ENCODE measurements around the gene SLC38A5.
"Not testable (repeated sequence)": the region's sequence is repeated elsewhere in the genome, so short reads cannot be mapped to it uniquely, and the experiment has no call there.

SLC38A5 gene

GRCh38 chrX:48467281-48467761 is 2.7 kb downstream of the SLC38A5 start:
- DNase-seq, result no peak

DNA sequence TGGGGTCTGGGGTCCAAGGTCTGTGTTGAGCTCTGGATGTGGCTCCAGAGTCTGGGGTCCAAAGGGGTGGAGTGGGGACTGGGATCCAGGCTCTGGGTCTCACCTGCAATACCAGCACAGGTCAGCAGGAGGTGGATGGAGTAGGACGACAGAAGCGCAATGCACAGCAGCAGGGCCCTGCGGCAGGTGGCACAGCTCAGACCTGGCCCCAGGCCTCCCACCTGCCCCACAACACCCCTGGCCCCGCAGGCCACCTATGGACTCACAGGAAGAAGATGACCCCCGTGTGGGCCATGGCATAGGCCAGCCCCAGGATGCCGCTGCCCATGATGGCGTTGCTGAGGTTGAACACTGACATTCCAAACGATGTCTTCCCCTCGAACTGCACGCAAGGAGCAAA is 3.4 kb downstream of the SLC38A5 start:
- no peak for DNase-seq

- DNase-seq, result no peak
These were observed 4.6 kb downstream of the SLC38A5 start for GRCh38 chrX:48465336-48465933.

DNA sequence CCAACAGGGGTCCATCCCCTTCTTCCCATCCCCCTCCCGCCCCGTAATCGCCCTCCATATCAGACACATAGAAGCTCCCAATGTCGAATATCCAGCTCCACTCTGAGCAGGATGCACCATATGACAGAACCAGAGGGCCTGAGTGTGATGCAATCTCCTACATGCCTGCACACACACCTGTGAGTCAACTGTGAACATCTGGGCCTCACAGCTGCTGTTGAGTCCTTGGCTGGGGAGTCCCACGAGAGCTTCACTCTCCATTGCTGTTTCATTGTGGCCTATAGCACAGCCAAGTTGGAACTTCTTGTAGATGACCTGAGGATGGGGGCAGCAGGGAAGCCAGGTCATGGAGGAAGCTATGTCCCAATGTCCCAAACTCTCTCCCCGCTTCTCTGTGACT is 8.2 kb downstream of the SLC38A5 start:
- no peak for DNase-seq

GRCh38 chrX:48460606-48461005 is 9.5 kb downstream of the SLC38A5 start:
- DNase-seq, result no peak

GRCh38 chrX:48460031-48460430 is 10.0 kb downstream of the SLC38A5 start:
- no peak for DNase-seq

DNA sequence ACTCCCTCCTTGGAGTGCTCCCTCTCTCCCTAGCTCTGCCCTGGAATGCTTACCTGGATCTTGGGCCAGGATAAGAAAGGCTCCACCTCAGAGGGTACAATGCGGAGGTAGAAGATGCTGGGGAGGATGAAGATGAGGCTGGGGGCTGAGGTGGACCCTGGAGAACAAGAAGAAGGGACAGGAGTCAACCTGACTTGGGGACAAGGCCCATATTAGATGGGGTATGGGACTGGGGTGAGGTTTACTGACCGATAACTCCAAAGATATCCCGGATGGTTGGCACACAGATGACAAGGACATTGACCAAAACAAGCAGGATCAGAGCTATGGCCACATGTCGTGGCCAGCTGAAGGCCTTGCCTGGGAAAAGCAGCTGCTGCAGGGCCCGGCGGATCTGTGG is 10.6 kb downstream of the SLC38A5 start:
- DNase-seq, result no peak

- DNase-seq, result no peak
These were observed 11.3 kb downstream of the SLC38A5 start for GRCh38 chrX:48458711-48459110.

DNA sequence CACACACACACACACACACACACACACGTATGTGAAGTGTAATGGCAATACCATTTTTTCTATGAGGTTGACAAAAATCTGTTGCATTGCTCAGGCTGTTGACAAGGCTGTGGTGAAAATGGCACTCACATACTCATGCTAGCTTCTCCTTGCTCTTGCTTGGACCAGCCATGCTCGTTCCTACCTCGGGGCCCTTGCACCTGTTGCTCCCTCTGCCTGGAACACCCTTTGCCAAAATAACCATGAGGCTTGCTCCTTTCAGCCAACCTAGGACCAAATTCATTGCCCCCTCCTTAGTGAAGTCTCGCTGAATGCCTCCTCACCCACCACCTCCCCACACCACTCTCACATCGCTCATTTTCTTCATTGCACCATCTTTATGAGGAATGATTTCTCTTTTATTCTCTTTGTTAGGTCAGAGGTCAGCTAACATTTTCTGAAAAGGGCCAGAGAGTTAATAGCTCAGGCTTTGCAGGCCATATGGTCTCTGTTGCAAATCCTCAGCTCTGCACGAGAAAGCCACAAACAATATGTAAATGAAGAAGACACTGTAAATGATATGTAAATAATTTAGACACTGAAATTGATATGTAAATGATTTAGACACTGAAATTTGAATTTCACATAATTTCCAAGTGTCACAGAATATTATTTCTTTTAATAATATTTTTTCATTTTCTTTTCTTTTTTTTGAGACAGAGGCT is 13.3 kb downstream of the SLC38A5 start:
- no peak for DNase-seq

DNA sequence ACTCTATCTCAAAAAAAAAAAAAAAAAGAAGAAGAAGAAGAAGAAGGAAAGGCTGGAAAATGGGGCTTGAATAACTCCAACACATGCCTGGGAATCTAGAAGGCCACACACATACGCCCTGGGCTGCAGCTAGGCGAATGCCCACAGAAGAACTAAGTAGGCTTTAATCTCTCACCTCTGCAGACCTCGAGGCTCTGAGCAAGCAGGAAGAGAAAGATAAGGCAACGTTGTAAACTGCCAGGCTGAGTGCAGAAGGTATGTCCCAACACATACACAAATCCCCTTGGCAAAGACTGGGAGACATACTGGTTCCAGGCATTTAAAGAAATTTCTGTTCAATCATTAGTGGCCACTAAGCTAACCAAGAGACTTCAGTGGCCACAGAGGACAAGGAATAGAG is 18.4 kb downstream of the SLC38A5 start:
- no peak for DNase-seq

DNA sequence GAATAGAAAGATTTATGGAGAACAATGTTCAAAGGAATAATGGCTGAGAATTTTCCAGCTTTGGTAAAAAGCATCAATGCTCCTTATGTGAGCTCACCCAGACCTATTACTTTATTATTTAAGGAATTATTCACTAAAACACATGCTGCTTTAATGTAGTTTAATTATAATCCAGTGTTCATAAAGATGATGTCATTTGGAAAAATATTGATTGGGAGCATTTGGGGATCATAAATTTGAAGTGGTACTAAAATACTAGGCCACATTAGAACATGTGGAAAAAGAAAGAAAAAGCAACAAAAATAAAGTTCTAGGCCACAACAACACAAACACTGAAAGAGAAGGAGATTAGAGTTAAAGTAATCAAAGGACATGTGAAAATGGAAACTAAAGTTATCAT is 20.0 kb downstream of the SLC38A5 start:
- DNase-seq, result no peak

DNA sequence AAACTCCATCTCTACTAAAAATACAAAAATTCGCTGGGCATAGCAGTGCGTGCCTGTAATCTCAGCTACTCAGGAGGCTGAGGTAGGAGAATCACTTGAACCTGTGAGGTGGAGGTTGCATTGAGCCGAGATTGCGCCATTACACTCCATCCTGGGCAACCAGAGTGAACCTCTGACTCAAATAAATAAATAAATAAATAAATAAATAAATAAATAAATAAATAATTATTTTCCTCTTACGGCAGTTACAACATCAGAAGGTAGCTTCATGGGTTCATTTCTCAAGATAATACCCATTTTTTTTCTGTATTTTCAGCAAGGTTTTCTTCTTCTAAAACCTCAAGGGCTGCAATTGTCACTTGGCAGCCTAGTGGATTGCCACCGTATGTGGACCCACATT is 22.9 kb downstream of the SLC38A5 start:
- DNase-seq, result not testable (repeated sequence)

DNA sequence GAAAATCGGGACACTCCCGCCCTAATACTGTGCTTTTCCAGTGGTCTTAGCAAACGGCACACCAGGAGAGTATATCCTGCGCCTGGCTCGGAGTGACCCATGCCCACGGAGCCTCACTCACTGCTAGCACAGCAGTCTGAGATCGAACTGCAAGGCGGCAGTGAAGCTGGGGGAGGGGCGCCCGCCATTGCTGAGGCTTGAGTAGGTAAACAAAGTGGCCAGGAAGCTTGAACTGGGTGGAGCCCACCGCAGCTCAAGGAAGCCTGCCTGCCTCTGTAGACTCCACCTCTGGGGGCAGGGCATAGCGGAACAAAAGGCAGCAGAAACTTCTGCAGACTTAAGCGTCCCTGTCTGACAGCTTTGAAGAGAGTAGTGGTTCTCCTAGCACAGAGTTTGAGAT is 36.3 kb downstream of the SLC38A5 start:
- DNase-seq, result not testable (repeated sequence)

DNA sequence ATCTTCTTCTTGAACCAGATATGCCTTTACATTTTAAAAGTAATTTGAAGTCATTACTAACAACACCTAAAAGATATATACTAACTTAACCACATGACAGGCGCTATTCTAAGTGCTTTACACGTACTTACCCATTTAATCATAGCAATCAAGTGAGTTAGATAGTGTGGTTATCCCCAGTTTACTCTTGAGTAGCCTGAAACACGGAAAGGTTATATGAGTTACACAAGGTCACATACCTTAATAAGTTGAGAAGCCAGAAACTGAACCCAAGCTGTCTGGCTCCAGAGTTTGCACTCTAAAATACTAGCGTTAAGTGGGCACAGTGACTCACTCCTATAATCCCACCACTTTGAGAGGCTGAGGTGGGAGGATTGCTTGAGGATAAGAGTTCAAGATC is 39.9 kb downstream of the SLC38A5 start:
- not testable (repeated sequence) for DNase-seq

- DNase-seq, result not testable (repeated sequence)
These were observed 40.5 kb downstream of the SLC38A5 start for GRCh38 chrX:48429606-48430005.

GRCh38 chrX:48427027-48427716 is 42.9 kb downstream of the SLC38A5 start:
- not testable (repeated sequence) for DNase-seq

DNA sequence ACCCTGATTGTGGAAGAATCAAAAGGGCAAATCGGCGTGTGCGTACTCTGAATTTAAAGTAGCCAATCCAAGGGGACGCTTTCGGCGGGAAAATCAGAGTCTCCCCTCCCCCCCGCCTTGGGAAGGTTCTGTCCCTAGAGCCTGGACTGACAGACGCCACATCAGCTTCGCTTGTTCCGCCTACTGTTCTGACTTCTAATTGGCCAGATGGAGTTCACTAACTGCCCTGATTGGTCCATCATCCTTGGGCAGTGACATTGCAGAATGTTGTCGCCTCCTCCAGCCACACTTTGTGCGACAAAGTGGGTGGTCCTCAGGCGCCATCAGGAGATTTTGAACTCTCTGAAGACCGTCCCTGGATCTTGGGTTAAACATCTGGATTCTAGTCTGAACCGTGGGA is 58.2 kb downstream of the SLC38A5 start, which contains the start of gene SSX4B:
Gene SSX4B, minus strand, starts transcription at position 101 of the 400 bp plus-strand sequence. CDS start 588 bp downstream, outside the sequence.
- DNase-seq, result not testable (repeated sequence)

Data from NCI-H146 (cell line).